HS-5 (cell line): ENCODE data around the gene MADCAM1.
"Not testable (repeated sequence)": the region's sequence is repeated elsewhere in the genome, so short reads cannot be mapped to it uniquely, and the experiment has no call there.

Source experiments
- DNase-seq: peaks from one replicate; pipeline ENCODE4 v3.0.0-alpha.2; 2012; ENCODE audit warnings: low read depth

MADCAM1 gene

DNA sequence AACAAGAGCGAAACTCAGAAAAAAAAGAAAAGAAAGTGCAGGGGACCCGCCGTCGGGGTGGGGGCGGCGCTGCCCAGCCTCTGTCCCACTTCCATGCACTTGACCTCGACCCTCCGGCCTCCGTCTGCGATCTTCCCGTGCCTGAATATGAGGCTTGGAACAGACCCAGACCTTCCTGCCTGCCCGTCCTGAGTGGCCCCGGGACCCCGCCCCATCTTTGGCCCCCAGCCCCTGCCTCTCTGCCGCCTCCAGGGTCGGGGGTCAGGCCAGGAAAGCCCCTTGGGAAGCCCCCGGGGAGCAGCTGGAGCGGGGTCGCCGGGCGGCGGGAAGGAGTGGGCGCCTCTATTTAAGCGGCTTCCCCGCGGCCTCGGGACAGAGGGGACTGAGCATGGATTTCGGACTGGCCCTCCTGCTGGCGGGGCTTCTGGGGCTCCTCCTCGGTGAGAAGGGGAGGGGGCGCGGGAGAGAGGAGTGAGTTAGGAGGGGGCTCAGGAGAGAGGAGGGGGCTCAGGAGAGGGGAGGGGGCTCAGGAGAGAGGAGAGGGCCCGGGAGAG is at the start of gene MADCAM1:
Gene MADCAM1, plus strand, starts transcription at position 375 of the 554 bp plus-strand sequence. Its CDS starts 14 bp downstream, at position 389.
- DNase-seq = no peak

DNA sequence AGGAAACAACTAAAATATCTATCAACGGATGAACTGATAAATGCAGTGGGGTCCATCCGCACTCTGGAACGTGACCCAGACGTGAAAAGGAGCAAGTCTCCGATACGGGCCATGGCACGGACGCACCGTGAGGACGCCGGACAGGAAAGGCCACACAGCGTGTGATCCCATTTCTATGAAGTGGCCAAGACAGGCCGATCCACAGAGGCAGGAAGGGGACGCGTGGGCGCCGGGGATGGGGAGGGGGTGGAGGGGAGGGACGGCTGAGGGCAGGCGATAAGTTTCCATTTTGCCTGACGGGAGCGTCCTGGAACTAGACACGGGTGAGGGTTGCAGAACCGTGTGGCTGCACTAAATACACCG is 49.2 kb upstream of the MADCAM1 start:
- no peak for DNase-seq

DNA sequence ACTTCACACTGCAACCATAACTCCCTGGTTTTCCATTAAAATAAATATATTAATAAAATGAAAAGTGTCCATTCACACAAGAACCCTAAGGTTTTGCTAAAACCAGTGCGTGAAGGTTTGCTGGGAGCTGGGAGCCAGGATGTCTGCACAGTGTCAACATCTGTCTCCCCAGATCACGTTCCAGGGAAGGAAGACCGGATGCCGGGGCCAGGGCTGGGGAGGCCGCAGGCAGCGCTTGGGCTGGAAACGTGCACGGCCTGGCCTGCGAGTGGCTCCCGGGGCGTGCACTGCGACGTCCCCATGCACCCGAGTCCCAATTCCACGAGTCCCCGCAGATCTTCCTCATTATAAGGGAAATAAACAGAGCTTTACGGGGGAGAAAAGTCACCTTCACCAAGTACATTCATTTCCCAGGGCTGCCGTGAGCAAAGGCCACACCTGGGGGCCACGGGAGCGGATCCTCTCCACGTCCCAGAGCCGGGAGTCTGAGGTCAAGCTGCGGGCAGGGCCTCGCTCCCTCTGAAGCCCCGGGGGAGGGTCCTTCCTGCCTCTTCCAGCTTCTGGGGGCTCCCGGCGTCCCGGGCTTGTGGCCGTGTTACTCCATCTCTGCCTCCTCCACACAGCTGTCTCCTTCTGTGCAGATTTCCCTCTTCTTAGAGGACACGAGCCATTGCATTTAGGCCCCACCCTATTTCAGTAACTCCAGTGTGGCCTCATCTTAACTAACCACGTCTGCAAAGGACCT is 48.3 kb upstream of the MADCAM1 start:
- DNase-seq = no peak

DNA sequence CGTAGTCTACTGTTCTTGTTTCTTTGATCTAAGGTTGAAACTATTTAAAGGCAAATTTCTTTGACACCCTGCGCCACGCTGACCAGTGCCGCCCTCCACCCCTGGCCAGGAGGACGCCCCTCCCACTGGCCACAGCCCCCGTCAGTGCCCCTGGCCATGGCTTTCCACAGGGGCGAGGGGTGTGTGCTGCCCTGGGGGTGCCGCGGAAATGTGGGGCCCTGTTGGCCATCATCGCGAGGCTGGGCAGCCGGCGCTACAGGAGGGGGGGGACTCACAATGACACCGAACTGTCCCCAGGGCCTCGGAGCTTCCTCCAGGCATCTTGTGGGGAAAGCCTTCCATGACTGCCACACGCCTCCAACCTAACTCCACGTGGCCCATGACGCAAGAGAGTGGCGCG is 46.4 kb upstream of the MADCAM1 start:
- no peak for DNase-seq

DNA sequence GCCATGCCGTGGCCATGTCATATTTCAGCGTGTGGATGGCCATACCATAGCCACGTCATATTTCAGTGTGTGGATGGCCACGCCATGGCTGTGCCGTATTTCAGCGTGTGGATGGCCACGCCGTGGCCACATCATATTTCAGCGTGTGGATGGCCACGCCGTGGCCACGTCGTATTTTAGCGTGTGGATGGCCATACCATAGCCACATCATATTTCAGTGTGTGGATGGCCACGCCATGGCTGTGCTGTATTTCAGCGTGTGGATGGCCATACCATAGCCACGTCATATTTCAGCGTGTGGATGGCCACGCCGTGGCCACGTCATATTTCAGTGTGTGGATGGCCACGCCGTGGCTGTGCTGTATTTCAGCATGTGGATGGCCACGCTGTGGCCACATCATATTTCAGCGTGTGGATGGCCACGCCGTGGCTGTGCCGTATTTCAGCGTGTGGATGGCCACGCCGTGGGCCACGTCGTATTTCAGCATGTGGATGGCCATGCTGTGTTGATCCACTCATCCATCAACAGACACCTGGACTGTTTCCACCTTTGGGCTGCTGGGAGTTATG is 45.3 kb upstream of the MADCAM1 start:
- not testable (repeated sequence) for DNase-seq

DNA sequence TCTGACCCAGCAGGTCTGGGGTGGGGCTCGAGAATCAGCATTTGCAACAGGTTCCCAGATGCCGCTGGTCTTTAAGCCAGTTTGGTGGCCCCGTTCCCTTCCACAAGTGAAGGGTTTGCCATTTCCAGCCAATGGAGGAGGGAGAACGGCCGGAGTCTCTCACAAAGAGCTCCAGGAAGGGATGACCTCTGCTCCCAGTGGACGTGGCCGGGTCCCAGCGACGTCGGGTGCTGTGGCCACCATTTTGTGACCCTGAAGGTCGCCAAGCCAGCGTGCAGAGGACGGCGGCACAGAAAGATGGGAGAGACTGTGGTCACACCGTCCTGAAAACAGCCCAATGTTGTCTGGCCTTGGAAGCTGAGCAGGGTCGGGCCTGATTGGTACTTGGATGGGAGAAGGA is 43.5 kb upstream of the MADCAM1 start:
- DNase-seq = no peak

DNA sequence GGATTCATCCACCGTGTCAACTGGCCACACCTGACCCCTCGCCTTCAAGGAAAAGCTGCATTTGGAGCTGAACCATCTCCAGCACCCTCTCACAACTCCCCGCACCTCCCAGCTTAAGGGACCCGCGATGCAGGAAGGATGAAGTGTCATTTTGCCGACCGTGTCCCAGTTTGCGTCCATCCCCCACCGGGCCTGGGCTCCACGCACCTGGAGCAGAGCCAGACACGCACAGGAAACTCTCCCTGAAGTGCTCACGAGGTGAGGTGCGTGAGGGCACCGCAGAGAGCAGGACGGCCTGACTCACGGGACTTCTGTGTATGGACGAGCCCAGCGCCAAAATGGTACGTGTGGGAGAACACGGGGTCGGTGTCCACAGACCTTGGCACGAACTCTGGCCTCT is 42.7 kb upstream of the MADCAM1 start:
- DNase-seq = no peak

DNA sequence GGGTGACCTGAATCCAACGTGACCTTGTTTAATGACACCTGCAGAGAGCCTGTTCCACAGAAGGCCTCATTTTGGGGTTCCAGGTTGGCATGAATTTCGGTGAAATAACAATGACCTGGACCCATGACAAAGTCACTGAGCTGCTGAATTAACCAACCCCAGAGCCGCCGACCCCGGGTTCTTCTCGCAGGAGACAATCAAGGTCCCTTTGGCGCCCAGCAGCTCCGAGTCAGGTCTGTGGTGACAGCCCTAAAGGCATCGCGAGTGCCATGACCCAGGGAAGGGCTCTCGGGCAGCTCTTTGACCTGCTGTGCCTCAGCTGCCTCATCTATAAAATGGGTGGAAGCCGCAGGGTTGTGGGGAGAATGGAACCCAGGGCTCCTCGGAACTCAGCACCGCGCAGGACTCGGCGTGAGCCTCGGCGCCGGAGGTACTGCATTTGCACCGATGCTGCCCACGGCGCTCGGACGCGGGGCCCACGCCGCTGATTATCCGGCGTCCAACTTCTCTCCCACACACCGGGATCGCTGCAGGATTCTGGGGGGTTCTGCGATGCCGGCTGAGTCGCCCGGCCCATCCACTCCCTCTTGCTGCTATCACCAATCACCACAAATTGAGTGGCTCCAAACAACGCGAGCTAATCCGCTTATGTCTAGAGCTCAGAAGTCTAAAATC is 41.1 kb upstream of the MADCAM1 start:
- DNase-seq = no peak

DNA sequence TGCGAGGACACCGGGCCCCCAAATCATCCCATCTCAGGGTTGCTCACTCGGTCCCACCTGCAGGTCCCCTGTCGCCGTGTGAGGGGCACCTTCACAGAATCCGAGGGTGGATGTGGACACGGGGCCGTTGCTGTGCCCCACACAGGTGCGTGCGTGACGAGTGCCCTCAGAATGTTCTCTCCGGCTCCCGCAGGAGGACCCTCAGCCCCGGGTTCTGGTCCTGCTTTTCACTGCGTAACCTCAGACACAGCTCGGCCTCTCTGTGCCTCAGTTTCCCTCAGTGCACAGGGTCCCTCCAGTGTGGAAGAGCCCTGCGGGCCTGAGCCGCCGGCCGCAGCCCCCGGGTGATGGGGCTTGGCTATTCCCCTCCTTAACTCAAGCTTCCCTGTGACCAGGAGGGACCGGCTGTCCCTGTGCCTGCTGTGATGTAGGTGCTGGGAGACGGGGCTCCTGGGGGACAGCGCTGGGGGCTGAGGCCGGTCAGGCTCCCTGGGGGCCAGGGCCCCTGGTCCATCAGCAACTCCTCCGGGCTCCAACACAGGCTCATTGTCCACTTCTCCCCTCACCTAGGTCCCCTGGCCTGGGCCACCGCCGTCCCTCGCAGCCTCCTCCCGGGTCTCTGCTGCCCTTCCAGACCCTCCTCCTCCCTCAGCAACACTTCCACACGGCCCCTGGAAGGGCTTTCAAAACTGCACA is 40.3 kb upstream of the MADCAM1 start:
- DNase-seq = no peak

DNA sequence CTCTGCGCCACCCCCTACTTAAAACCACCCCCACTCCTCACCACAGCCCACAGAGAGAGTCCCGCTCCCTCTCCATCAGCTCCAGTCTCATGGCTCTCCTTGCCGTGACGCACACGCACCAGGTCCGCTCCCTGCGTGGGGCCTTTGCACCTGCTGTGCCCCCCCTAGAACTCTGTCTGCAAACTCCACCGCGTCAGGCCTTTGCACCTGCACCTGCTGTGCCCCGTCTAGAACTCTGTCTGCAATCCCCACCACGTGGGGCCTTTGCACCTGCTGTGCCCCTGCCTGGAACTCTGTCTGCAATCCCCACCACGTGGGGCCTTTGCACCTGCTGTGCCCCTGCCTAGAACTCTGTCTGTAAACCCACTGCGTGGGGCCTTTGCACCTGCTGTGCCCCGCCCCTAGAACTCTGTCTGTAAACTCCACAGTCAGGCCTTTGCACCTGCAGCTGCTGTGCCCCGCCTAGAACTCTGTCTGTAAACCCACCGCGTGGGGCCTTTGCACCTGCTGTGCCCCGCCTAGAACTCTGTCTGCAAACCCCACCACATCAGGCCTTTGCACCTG is 39.7 kb upstream of the MADCAM1 start:
- no peak for DNase-seq

DNA sequence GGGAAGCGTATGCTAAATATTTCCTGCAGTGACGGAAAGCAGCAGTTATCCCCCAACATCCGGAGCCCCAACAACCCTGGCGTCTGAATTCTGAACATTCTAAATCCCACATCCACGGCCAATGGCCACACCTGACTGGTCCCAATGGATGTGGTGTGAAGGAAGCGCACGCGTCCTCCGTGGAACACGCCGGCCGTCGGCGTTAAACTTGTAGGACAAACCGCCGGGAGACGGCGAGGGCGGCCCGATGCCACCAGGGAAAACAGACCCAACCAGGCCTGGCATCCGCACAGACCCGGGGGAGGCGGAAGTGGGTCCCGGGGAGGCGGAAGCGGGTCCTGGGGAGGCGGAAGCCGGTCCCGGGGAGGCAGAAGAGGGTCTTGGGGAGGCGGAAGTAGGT is 38.6 kb upstream of the MADCAM1 start:
- no peak for DNase-seq

DNA sequence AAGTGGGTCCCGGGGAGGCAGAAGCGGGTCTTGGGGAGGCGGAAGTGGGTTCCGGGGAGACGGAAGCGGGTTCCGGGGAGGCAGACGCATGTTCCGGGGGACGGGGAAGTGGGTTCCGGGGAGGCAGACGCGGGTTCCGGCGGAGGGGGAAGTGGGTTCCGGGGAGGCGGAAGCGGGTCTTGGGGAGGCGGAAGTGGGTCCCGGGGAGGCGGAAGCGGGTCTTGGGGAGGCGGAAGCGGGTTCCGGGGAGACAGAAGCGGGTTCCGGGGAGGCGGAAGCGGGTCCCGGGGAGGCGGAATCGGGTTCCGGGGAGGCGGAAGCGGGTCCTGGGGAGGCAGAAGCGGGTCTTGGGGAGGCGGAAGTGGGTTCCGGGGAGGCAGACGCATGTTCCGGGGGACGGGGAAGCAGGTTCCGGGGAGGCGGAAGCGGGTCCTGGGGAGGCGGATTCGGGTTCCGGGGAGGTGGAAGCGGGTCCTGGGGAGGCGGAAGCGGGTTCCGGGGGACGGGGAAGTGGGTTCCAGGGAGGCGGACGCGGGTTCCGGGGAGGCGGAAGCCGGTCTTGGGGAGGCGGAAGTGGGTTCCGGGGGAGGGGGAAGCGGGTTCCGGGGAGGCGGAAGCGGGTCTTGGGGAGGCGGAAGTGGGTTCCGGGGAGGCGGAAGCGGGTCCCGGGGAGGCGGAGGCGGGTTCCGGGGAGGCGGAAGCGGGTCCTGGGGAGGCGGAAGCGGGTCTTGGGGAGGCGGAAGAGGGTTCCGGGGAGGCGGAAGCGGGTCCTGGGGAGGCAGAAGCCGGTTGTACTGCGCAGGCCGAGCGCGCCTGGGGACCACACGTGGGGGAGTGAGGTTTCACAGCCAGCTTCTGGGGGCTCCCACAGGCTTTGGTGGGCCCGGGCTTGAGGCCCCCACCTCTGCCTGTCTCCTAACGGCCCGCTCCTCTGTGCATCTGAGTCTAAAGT is 37.9 kb upstream of the MADCAM1 start:
- DNase-seq = no peak

DNA sequence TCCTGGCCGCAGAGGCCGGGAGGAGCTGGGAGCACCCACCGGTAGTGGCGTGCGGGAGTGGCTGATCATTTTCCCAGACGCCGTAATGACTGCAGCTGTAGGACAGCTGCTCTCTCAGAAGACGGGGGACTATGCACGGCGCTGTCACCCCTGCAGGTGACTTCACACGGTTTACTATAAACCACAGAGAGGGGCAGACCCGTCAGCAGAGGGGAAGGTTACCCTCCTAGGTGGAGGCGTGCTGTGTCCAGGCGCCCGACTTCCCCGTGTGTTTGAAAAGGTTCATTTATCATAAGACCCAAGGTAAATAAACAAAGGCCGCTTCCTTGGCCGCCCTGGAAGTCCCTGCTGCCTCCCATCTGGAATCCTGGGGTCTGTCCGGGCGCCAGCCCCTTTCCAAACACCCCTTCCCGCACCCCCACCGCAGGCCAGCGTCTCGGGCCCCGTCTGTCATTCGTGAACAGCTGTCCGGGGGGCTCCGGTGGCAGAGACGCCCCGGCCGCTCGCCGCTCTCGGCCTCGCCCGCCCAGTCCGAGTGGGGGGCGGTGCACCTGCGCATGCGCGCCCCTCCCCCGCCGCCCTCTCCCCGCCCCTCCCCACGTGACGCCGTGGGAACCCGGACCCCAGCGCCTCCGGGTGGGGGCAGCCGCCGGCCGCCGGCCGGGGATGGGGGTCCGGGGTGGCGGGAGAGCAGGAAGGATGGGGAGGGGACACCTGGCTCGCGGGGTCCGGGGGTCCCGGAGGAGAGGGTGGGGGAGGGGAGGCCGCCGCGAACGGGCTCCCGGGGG is 36.4 kb upstream of the MADCAM1 start:
- DNase-seq = no peak

DNA sequence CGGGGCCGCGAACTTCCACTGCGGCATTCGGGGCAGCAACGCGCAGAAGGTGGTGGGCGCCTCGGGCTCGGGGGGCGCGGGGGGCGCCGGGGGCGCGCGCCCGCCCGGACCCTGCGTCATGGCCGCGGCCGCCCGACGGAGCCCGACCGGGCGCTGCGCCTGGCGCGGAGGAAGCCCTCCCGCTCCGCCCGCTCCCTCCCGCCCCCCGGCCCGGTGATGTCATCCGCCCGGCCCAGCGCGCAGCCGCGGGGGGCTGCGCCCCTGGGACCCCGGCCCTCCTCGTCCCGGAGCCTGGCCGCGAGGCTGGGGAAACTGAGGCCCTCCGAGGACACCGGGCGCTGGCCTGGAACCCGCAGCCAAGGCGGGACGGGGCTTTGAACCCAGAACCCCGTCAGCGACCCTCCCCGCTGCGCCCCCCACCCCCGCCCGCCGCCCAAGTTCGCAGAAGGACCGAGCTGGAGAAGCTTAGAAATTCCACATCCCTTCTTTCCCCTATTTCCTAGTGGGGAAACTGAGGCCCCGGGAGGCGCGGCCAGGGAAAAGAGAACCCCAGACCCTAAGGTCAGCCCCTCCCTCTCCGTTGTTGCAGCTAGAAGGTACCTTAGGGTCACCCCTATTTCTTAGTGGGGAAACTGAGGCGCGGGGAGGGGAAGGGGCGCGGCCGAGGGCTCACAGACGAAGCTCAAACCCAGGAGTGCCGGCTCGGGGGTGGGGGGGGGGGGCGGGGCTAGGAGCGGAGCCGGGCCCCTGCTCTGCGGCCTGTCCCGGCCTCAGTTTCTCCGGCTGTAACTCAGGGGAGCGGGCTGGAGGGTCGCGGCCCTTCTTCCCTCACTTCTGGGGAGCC is 35.2 kb upstream of the MADCAM1 start, which contains the start of gene SHC2:
Gene SHC2, minus strand, starts transcription at position 157 of the 844 bp plus-strand sequence. Its CDS starts 37 bp downstream, at position 120.
- DNase-seq = no peak

DNA sequence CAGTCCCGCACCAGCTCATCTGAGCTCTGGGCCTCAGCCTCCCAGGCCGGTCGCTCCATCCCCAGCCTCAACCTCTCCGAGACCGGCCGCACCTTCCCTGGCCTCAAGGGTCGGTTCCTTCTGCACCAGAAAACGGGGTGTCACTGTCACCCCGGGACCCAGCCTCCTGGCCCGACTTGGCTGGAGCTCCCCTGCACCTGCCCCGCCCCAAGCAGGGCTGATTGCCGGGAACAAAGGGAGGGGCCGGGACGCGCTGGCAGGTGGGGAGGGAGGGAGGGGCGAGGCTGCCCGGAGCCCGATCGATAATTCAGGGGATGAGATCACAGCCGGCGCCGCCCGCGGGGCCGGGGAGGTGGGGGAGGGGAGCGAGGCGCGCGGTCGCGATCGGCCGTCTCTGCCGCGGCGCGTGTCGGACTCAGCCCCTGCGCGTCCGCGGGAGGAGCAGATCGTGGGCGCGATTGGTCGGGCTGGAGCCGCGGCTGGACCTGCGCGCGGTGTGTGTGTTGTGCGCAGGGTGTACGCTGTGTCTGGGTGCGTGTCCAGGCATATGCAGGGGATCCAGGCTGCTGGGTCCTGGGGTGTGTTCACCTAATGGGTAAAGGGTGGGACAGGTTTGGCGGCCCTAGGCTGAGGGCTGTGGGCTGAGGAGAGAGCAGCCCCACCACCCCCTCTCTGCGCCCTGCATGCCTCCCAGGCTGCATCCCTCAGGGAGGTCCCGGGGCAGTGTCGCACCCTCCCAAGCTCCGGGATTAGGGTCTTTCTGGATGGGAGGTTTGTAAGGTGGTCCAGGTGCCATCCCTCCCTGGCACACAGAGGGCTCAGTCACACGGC is 34.4 kb upstream of the MADCAM1 start:
- DNase-seq = no peak

DNA sequence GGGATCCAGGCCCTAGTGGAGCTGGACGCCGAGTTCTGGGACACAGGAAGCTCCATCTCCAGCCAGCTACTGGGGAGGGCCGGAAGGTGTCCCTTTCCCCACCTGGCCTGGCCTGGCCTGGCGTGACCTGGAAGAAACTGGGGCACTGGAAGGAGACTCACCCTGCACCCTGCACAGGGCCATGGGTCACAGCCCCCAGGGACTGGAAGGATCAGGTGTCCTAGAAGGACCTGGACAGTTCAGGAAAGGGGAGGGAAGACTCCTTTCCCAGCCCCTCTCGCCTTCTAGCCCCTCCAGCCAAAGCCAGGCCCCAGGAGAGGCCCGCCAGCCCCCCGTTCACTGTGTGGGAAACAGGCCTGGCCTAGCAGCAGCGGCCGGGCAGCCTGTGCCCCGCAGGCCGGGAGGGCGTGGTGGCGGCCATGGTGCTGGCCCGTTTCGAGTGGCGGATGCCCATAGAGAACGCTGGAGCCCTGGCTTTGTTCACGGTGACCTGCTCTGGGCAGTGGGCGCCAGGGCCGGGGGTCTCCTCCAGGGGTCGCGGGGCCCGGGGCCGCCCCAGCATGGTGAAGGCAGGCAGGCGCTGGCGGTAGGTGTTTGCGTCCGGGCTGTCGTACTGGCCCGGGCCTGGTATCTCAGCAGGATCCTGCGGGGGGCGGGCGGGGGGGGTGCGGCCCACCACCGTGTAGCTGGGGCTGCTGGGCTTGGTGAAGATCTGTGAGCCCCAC is 32.6 kb upstream of the MADCAM1 start:
- DNase-seq = no peak

DNA sequence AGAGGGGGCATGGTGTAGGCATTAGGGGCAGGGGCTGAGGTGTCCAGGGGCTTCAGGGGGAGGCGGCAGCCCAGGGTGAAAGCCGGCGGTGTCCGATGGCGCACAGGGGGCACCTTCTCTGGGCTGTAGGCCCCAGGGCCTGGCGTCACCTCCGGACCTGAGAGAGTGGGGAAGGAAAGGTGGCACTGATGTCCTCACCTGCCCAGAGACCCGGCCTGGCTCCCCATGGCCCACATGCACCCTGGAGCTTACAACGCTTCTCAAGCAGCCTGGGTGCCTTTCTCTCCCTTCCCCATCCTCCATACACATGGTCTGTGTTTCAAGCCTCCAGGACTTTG is 32.1 kb upstream of the MADCAM1 start:
- DNase-seq = no peak
